BE2C (cell line): ENCODE data around the gene ZNF611.
"Not testable (repeated sequence)": the region's sequence is repeated elsewhere in the genome, so short reads cannot be mapped to it uniquely, and the experiment has no call there.

ENCODE experiments used
- DNase-seq: peaks from one replicate; pipeline ENCODE4 v3.0.0-alpha.2; 2020
- H3K27me3 ChIP-seq: fragments of 250-450 bp; sonication (Bioruptor Pico); 2 replicates; pipeline ENCODE4 v1.5.1; 2020; ENCODE audit warnings: mild to moderate bottlenecking
- H3K36me3 ChIP-seq: fragments of 250-450 bp; sonication (Bioruptor Pico); 2 replicates; pipeline ENCODE4 v1.5.1; 2020; ENCODE audit warnings: mild to moderate bottlenecking
- H3K4me1 ChIP-seq: fragments of 250-450 bp; sonication (Bioruptor Pico); 2 replicates; pipeline ENCODE4 v1.5.1; 2020
- H3K4me3 ChIP-seq: 2 replicates; pipeline ENCODE4 v1.5.1; 2011; ENCODE audit warnings: low read depth, low read length
- H3K9me3 ChIP-seq: fragments of 250-450 bp; sonication (Bioruptor Pico); 2 replicates; pipeline ENCODE4 v1.5.1; 2020
- TF ChIP-seq, protein P1 (sequence below): IDR thresholded peaks from 2 replicates; pipeline ENCODE4 v1.5.1; 2012; ENCODE audit warnings: mild to moderate bottlenecking, low read depth, low read length

ZNF611 gene

DNA sequence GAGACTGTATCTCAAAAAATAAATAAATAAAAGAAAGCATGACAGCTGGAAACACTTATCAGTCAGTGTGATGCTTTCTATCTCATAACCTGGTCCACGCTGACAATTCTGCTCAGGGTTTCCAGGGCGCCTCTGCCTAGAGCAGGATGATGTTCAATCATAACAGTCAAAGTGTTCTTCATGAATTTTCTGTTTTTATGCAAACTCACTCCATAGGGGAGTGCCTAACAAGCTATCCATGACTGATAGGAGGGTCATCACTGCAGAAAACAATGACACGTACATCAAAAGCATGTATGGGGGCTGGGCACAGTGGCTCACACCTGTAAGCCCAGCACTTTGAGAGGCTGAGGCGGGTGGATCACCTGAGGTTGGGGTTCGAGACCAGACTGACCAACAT, 55.2 kb downstream of the ZNF611 start:
- TF ChIP-seq, protein P1, sequence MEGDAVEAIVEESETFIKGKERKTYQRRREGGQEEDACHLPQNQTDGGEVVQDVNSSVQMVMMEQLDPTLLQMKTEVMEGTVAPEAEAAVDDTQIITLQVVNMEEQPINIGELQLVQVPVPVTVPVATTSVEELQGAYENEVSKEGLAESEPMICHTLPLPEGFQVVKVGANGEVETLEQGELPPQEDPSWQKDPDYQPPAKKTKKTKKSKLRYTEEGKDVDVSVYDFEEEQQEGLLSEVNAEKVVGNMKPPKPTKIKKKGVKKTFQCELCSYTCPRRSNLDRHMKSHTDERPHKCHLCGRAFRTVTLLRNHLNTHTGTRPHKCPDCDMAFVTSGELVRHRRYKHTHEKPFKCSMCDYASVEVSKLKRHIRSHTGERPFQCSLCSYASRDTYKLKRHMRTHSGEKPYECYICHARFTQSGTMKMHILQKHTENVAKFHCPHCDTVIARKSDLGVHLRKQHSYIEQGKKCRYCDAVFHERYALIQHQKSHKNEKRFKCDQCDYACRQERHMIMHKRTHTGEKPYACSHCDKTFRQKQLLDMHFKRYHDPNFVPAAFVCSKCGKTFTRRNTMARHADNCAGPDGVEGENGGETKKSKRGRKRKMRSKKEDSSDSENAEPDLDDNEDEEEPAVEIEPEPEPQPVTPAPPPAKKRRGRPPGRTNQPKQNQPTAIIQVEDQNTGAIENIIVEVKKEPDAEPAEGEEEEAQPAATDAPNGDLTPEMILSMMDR: no peak
- Histone ChIP-seq H3K4me3 (no peak overlapping the region), H3K9me3 (no peaks in the 10 kb centered on the region), H3K36me3 (no peaks in the 10 kb centered on the region), H3K4me1 (no peaks in the 10 kb centered on the region), H3K27me3 (no peaks in the 10 kb centered on the region)
- DNase-seq: no peak

DNA sequence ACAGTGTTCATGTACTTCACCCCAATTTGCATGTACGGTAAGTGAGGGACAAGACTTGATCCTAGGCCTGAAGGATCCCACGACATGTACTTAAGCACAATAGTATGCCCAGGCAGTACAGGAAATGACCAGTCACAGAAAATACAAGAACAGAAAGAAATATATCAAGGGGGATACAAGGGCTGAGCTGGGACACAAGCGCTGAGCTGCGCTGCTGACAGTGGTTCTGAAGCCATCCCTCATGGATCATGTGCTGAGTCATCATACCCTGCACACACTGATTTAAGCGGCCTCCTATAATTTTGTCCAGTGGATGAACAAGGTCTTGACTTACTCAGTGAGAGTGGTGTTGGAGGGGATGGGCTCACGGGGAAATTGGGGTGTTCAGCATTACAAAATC, 59.6 kb downstream of the ZNF611 start:
- not testable (repeated sequence) for H3K36me3 ChIP-seq, H3K4me3 ChIP-seq, H3K27me3 ChIP-seq, H3K9me3 ChIP-seq, DNase-seq, H3K4me1 ChIP-seq

DNA sequence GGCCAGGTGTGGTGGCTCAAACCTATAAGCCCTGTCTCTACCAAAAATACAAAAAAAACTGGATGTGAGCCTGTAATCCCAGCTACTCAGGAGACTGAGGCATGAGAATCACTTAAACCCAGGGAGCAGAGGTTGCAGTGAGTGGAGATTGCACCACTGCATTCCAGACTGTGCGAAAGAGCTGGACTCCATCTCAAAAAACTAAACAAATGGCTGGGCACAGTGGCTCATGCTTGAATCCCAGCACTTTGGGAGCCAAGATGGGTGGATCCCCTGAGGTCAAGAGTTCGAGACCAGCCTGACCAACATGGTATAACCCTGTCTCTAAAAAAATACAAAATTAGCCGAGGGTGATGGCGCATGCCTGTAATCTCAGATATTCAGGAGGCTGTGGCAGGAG, 61.8 kb downstream of the ZNF611 start:
- Histone ChIP-seq H3K4me3 (no peak overlapping the region), H3K27me3 (no peaks in the 10 kb centered on the region), H3K4me1 (no peaks in the 10 kb centered on the region), H3K36me3 (no peaks in the 10 kb centered on the region), H3K9me3 (no peaks in the 10 kb centered on the region)
- DNase-seq: no peak
- TF ChIP-seq, protein P1: no peak

DNA sequence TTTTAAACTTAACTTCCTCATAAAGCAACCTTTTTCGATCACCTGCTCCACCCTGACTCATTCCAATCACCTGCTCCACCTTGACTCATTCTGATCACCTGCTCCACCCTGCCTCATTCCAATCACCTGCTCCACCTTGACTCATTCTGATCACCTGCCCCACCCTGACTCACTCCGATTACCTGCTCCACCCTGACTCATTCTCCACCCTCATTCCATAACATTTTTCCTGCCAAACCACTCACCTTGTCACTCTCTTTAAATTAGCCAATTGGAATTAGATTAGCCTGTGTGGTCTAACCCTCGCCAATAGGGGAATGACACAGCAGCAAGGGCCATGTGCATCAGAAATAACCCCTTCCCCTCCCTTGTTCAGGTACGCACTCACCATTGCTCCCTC, 64.8 kb downstream of the ZNF611 start:
- Histone ChIP-seq H3K27me3 (no peaks in the 10 kb centered on the region), H3K4me1 (no peaks in the 10 kb centered on the region), H3K36me3 (no peaks in the 10 kb centered on the region), H3K4me3 (no peak overlapping the region), H3K9me3 (no peaks in the 10 kb centered on the region)
- TF ChIP-seq, protein P1: no peak
- no peak for DNase-seq

DNA sequence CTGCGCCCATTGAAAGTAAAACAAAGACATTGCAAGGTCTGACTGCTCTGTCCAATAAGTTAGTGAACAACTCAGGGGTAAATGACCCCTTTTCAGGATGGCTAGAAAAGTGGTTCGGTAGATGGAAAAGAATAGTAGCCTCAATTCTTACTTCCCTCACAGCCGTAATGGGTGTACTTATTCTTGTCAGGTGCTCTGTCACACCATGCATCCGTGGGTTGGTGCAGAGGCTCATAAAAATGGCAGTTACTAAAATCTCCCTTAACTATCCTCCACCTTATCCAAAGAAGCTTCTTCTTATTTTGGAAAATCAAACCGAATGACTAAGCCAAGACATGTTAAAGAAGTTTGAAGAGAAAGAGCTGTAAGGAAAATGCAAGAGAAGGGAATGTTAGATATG, 65.3 kb downstream of the ZNF611 start:
- H3K36me3 ChIP-seq: no peaks in the 10 kb centered on the region
- DNase-seq: no peak
- H3K4me3 ChIP-seq: no peak overlapping the region
- no peaks in the 10 kb centered on the region for H3K9me3 ChIP-seq
- TF ChIP-seq, protein P1: no peak
- no peaks in the 10 kb centered on the region for H3K27me3 ChIP-seq
- H3K4me1 ChIP-seq: no peaks in the 10 kb centered on the region

DNA sequence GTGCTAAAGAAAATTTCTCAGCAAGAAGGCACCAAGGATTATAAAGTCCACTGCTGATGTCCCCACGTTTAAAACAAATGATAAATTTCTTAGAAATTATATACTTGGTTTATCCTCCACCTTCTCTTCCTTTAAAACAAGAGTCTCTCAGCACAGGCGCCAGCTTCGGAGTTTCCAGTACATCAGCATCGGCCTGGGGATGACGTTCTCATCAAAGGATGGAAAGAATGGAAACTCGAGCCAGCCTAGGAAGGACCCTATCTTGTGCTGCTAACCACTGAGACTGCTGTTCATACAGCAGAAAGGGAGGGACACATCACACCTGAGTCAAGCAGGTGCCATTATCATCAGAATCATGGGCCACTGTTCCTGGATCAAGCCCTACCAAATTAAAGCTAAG, 66.9 kb downstream of the ZNF611 start:
- Histone ChIP-seq H3K9me3 (no peaks in the 10 kb centered on the region), H3K4me1 (no peaks in the 10 kb centered on the region), H3K36me3 (no peaks in the 10 kb centered on the region), H3K4me3 (no peak overlapping the region), H3K27me3 (no peaks in the 10 kb centered on the region)
- no peak for DNase-seq
- TF ChIP-seq, protein P1: no peak

DNA sequence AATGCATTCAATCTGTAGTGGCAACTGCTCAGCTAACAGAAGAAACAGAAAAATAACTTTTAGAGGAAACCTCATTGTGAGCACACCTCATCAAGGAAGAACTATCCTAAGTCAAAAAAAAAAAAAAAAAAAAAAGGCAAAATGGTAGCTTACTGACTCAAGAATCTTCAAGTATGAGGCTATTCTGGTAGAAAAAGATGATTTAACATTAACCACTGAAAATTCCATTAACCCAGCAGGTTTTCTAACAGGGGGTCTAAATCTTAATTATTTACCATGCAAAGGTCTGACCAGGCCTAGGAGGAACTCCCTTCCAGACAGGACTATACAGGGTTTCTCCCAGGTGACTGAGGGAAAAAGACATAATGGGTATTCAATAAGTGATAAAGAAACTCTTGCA, 68.3 kb downstream of the ZNF611 start:
- Histone ChIP-seq H3K4me1 (no peaks in the 10 kb centered on the region), H3K36me3 (no peaks in the 10 kb centered on the region), H3K27me3 (no peaks in the 10 kb centered on the region), H3K9me3 (no peaks in the 10 kb centered on the region), H3K4me3 (no peak overlapping the region)
- TF ChIP-seq, protein P1: no peak
- no peak for DNase-seq
